Measurements from ENCODE around the gene CSH2. TPM values are rescaled to one million over a fixed set of nuclear protein-coding genes. Genes with fewer than 3 reads are reported as not detected.
"Not testable (repeated sequence)": the region's sequence is repeated elsewhere in the genome, so short reads cannot be mapped to it uniquely, and the experiment has no call there.

CSH2 gene
- total RNA-seq, 1 donor from 2014 or later = not detected

- H3K36me3 Mint-ChIP-seq (ENCODE audit: low read depth) = not testable (repeated sequence)
Observed at GRCh38 chr17:63894021-63894420, 20.5 kb upstream of the CSH2 start.

GRCh38 chr17:63892316-63893037 lies 19.0 kb upstream of the CSH2 start:
- peak; percentile 56 for TF ChIP-seq CTCF (IDR thresholded peaks at IDR 0.05)
- not testable (repeated sequence) for H3K4me3 Mint-ChIP-seq (ENCODE audit: unreplicated experiment); H3K27ac Mint-ChIP-seq (ENCODE audit: unreplicated experiment); H3K4me1 Mint-ChIP-seq (ENCODE audit: low read depth); H3K9me3 Mint-ChIP-seq (ENCODE audit: low read depth); DNase-seq (ENCODE audit: low spot score); H3K36me3 Mint-ChIP-seq (ENCODE audit: low read depth)
- peaks cover 31% of the 10 kb centered on the region for H3K27me3 Mint-ChIP-seq (ENCODE audit: low read depth)

More at GRCh38 chr17:63894021-63894420, 20.5 kb upstream of the CSH2 start:
- peaks cover 27% of the 10 kb centered on the region for H3K27me3 Mint-ChIP-seq (ENCODE audit: low read depth)
- H3K4me3 Mint-ChIP-seq (ENCODE audit: unreplicated experiment); H3K9me3 Mint-ChIP-seq (ENCODE audit: low read depth); H3K4me1 Mint-ChIP-seq (ENCODE audit: low read depth); H3K27ac Mint-ChIP-seq (ENCODE audit: unreplicated experiment); DNase-seq (ENCODE audit: low spot score): not testable (repeated sequence)

GRCh38 chr17:63889026-63889848 lies 15.8 kb upstream of the CSH2 start:
- H3K4me1 Mint-ChIP-seq (ENCODE audit: low read depth); DNase-seq (ENCODE audit: low spot score); H3K36me3 Mint-ChIP-seq (ENCODE audit: low read depth); H3K27ac Mint-ChIP-seq (ENCODE audit: unreplicated experiment); H3K9me3 Mint-ChIP-seq (ENCODE audit: low read depth); H3K4me3 Mint-ChIP-seq (ENCODE audit: unreplicated experiment): not testable (repeated sequence)
- peak; percentile 75 for TF ChIP-seq CTCF (IDR thresholded peaks at IDR 0.05)
- peaks cover 26% of the 10 kb centered on the region for H3K27me3 Mint-ChIP-seq (ENCODE audit: low read depth)

- H3K9me3 Mint-ChIP-seq (ENCODE audit: low read depth); DNase-seq (ENCODE audit: low spot score); H3K36me3 Mint-ChIP-seq (ENCODE audit: low read depth); H3K27ac Mint-ChIP-seq (ENCODE audit: unreplicated experiment); H3K4me3 Mint-ChIP-seq (ENCODE audit: unreplicated experiment); H3K4me1 Mint-ChIP-seq (ENCODE audit: low read depth): not testable (repeated sequence)
- H3K27me3 Mint-ChIP-seq (ENCODE audit: low read depth) = peaks cover 11% of the 10 kb centered on the region
Observed at GRCh38 chr17:63885119-63885518, 11.6 kb upstream of the CSH2 start.

GRCh38 chr17:63882626-63883126 lies 9.2 kb upstream of the CSH2 start:
- not testable (repeated sequence) for DNase-seq (ENCODE audit: low spot score); H3K27ac Mint-ChIP-seq (ENCODE audit: unreplicated experiment); H3K9me3 Mint-ChIP-seq (ENCODE audit: low read depth); H3K4me3 Mint-ChIP-seq (ENCODE audit: unreplicated experiment); H3K4me1 Mint-ChIP-seq (ENCODE audit: low read depth); H3K36me3 Mint-ChIP-seq (ENCODE audit: low read depth)
- H3K27me3 Mint-ChIP-seq (ENCODE audit: low read depth) = peaks cover 20% of the 10 kb centered on the region

GRCh38 chr17:63881935-63882601 lies 8.6 kb upstream of the CSH2 start, which contains the start of gene GH2:
Gene GH2 (minus strand): TSS chr17:63881944. CDS start chr17:63881801, 143 bp downstream.
- Mint-ChIP-seq H3K4me3 (ENCODE audit: unreplicated experiment) (no peak within 1 kb of the TSS), H3K27ac (ENCODE audit: unreplicated experiment) (no peak within 1 kb of the TSS), H3K27me3 (ENCODE audit: low read depth) (peaks cover 21% of the 10 kb centered on the region), H3K4me1 (ENCODE audit: low read depth) (no peaks in the 10 kb centered on the region), H3K9me3 (ENCODE audit: low read depth) (no peaks in the 10 kb centered on the region), H3K36me3 (ENCODE audit: low read depth) (no peaks in the 10 kb centered on the region)
- no peak for DNase-seq (ENCODE audit: low spot score)
- TF ChIP-seq CTCF (IDR thresholded peaks at IDR 0.05) = peak; percentile 73

GRCh38 chr17:63881337-63881736 lies 7.9 kb upstream of the CSH2 start:
- H3K4me1 Mint-ChIP-seq (ENCODE audit: low read depth); H3K27ac Mint-ChIP-seq (ENCODE audit: unreplicated experiment); DNase-seq (ENCODE audit: low spot score); H3K36me3 Mint-ChIP-seq (ENCODE audit: low read depth); H3K4me3 Mint-ChIP-seq (ENCODE audit: unreplicated experiment); H3K9me3 Mint-ChIP-seq (ENCODE audit: low read depth): not testable (repeated sequence)
- peaks cover 23% of the 10 kb centered on the region for H3K27me3 Mint-ChIP-seq (ENCODE audit: low read depth)

All from chondrocyte (in vitro differentiated cells).